Lung (tissue), 12 donors: Measurements from ENCODE around the gene GALNT1. TPM values are rescaled to one million over a fixed set of nuclear protein-coding genes. Genes with fewer than 3 reads are reported as not detected.

Source experiments
- ATAC-seq: fragments of 200-7000 bp; cut with Tn5 transposase; one replicate; pipeline ENCODE4 v1.9.1; 2020; ENCODE audit warnings: moderate number of reproducible peaks; ENCODE audit not compliant: insufficient read depth, low FRiP score
- DNase-seq, 3 donors: peaks; one replicate each; pipeline ENCODE4 v3.0.0-alpha.2; 2013 to 2017
- H3K27ac ChIP-seq, 2 donors: one replicate each; pipeline ENCODE4 v1.5.1; 2013; ENCODE audit warnings: mild to moderate bottlenecking in 2 of 2, moderate library complexity in 2 of 2, control low read depth in 1 of 2, inconsistent platforms in 1 of 2, low read depth in 1 of 2, low read length in 1 of 2
- H3K27me3 ChIP-seq, 3 donors: one replicate each; pipeline ENCODE4 v1.5.1; 2013; ENCODE audit warnings: low read length in 2 of 3; ENCODE audit not compliant: control insufficient read depth in 3 of 3, insufficient read depth in 3 of 3
- H3K36me3 ChIP-seq, 4 donors: one replicate each; pipeline ENCODE4 v1.5.1; 2013; ENCODE audit warnings: low read length in 4 of 4, mild to moderate bottlenecking in 1 of 4, moderate library complexity in 1 of 4; ENCODE audit not compliant: control insufficient read depth in 4 of 4, insufficient read depth in 4 of 4
- H3K4me1 ChIP-seq, 5 donors: one replicate each; pipeline ENCODE4 v1.5.1; 2013; ENCODE audit warnings: low read length in 5 of 5, mild to moderate bottlenecking in 2 of 5, moderate library complexity in 1 of 5; ENCODE audit not compliant: control insufficient read depth in 5 of 5, insufficient read depth in 5 of 5
- H3K4me3 ChIP-seq: one replicate; pipeline ENCODE4 v1.5.1; 2013; ENCODE audit warnings: mild to moderate bottlenecking, control low read depth, moderate library complexity
- H3K9ac ChIP-seq, 2 donors: one replicate each; pipeline ENCODE4 v1.5.1; 2013; ENCODE audit warnings: low read length in 2 of 2, control low read depth in 1 of 2; ENCODE audit not compliant: insufficient read depth in 1 of 2
- H3K9me3 ChIP-seq, 4 donors: one replicate each; pipeline ENCODE4 v1.5.1; 2013; ENCODE audit warnings: low read length in 3 of 4, mild to moderate bottlenecking in 1 of 4, moderate library complexity in 1 of 4; ENCODE audit not compliant: control insufficient read depth in 4 of 4, insufficient read depth in 3 of 4
- CTCF ChIP-seq: IDR thresholded peaks from 2 replicates; pipeline ENCODE4 v1.5.1; 2012; ENCODE audit warnings: mild to moderate bottlenecking; ENCODE audit errors: control extremely low read depth, extremely low read depth
- WGBS, 2 donors: extraction: QIAGEN DNeasy Blood & Tissue Kit; methylation state at CpG; one replicate each; pipeline ENCODE4 v1.1.7; 2013; 5-methylcytosine and 5-hydroxymethylcytosine counted together
- polyA plus RNA-seq, 2 donors: library from polyadenylated mRNA; stranded (reverse); fragments of 200-250 nt; gene quantifications; one replicate each; pipeline ENCODE4 v1.2.1, GENCODE V29; 2013
- total RNA-seq, 2 donors: library from RNA; depleted of rRNA in 1 of 2; stranded (reverse); fragments of >200 nt in 1 of 2; gene quantifications; one replicate each; pipeline ENCODE4 v1.2.1, GENCODE V29; 2014 to 2021
- donor health status: control.
- donor health status: control.
- donor health status: Bipolar disorder and iron deficiency.
- donor health status: healthy.
- donor health status: DM: yes; HTN: yes; CAD: no.

Gene GALNT1
- total and polyA plus RNA-seq, 4 donors: 16.9 to 73.4 (median 46.8) TPM

DNA sequence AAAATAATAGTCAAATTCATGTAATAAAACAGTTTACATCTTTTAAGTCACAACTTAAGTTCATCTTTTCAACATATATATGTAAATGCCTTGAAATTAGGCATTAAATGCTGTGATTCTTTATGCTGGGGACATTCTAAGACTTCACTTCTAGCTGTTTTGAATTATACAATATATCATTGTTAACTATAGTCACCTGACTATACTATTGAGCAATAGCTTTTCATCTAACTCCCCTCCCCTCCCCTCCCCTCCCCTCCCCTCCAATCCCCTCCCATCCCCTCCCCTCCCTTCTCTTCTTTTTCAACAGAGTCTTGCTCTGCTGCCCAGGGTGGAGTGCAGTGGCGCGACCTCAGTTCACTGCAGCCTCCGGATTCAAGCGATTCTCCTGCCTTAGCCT is 16.2 kb downstream of the GALNT1 start:
- Histone ChIP-seq H3K9ac (no peak overlapping the region), H3K4me1 (peaks cover 0 to 15% (median 1%) of the 10 kb centered on the region in 5 donors), H3K4me3 (no peak overlapping the region), H3K27me3 (no peaks in the 10 kb centered on the region), H3K9me3 (peaks cover 0 to 10% (median 5%) of the 10 kb centered on the region in 4 donors), H3K36me3 (peaks cover 0 to 11% (median 0%) of the 10 kb centered on the region in 4 donors), H3K27ac (no peak overlapping the region)
- no peak for TF ChIP-seq CTCF
- 99 to 100% methylated on average over 2 to 4 of the region's 4 CpGs for WGBS, 2 donors
- no peak for DNase-seq
- no peak for ATAC-seq

DNA sequence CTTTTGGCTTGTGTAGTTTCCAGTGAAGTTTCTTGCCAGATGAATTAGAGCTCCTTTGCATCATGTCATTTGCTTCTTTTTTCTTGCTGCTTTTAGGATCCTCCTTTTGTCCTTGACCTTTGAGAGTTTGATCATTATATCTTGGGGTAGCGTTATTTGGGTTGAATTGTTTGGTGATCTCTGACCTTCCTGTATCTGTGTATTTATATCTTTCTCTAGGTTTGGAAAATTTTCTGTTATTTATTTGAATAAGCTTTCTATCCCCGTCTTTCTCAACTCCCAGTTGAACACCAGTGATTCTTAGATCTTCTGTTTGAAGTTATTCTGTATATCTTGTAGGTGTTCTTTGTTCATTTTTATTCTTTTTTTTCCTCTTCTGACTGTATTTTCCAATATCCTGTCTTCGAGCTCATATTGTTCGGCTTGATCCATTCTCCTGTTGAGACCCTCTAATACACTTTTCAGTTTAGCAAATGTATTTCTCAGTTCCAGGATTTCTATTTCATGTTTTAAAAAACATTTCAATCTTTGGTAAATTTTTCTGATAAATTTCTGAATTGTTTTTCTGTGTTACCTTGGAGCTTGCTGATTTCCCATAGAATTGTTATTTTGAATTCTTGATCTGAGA is 20.8 kb downstream of the GALNT1 start:
- DNase-seq (no peak), ATAC-seq (no peak)
- WGBS, 2 donors: 85 to 97% methylated on average over 4 of the region's 4 CpGs
- H3K27me3 ChIP-seq: no peaks in the 10 kb centered on the region
- H3K36me3 ChIP-seq: peaks cover 0 to 11% (median 0%) of the 10 kb centered on the region in 4 donors
- H3K27ac ChIP-seq: no peak overlapping the region
- TF ChIP-seq CTCF: no peak
- no peak overlapping the region for H3K9ac ChIP-seq
- H3K4me1 ChIP-seq: peaks cover 0 to 14% (median 2%) of the 10 kb centered on the region in 5 donors
- no peak overlapping the region for H3K4me3 ChIP-seq
- peaks cover 0 to 21% (median 5%) of the 10 kb centered on the region in 4 donors for H3K9me3 ChIP-seq

DNA sequence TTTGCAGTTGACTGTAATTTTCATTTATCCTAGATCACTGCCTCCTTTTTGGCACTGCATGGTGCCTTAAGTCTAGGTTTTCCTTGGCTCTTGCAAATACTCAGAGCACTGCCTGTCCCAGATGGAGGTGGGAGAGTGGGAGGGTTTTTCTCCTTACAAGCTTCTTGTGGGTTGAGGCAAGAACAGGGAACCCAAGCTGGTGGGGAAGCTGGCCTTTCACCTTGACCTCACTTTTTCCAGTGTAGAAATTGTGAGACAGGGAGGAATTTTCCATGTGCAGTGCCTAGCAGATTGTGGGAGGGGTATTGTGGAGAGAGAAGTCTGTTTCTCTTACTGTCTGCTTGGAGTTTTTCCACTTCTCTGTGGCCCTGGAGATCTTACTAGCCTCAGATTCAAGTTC is 21.5 kb downstream of the GALNT1 start:
- H3K4me3 ChIP-seq: no peak overlapping the region
- DNase-seq (no peak), ATAC-seq (no peak)
- H3K4me1 ChIP-seq: peaks cover 0 to 14% (median 2%) of the 10 kb centered on the region in 5 donors
- no peak overlapping the region for H3K27ac ChIP-seq
- H3K9me3 ChIP-seq: peaks cover 0 to 21% (median 5%) of the 10 kb centered on the region in 4 donors
- H3K36me3 ChIP-seq: peaks cover 0 to 11% (median 0%) of the 10 kb centered on the region in 4 donors
- H3K27me3 ChIP-seq: no peaks in the 10 kb centered on the region
- no peak for TF ChIP-seq CTCF
- H3K9ac ChIP-seq: no peak overlapping the region

DNA sequence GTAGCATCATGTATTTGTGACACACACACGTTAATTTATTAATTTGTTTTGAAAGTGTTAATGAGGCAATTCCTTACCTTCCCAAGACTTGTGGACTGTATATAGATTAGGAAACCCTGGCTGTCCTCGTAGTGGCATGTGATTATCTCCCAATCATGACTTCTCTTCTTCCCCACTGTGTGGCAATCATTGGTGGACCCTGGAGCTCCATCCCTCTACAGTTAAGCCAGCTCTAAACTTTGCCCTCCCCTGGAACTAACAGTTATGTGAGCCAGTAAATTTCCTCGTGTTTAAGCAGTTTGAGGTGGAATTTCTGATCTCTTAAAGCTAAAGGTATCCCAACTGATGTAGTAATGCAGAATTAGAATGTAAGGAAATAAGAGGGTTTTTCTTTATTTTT is 22.0 kb downstream of the GALNT1 start:
- no peak overlapping the region for H3K9ac ChIP-seq
- no peaks in the 10 kb centered on the region for H3K27me3 ChIP-seq
- ATAC-seq: no peak
- 75 to 81% methylated on average over 3 of the region's 3 CpGs for WGBS, 2 donors
- H3K4me1 ChIP-seq: peaks cover 0 to 14% (median 2%) of the 10 kb centered on the region in 5 donors
- TF ChIP-seq CTCF: no peak
- DNase-seq: no peak
- H3K9me3 ChIP-seq: peaks cover 0 to 21% (median 5%) of the 10 kb centered on the region in 4 donors
- no peak overlapping the region for H3K4me3 ChIP-seq
- no peak overlapping the region for H3K27ac ChIP-seq
- H3K36me3 ChIP-seq: peaks cover 0 to 7% (median 0%) of the 10 kb centered on the region in 4 donors
